Brain microvascular endothelial cell (primary cell): ENCODE data around the gene GLIS2.

Source experiments
- DNase-seq: peaks from one replicate; pipeline ENCODE4 v3.0.0-alpha.2; 2020
- H3K27ac ChIP-seq: fragments of 250-450 bp; sonication (Bioruptor Pico); 2 replicates; pipeline ENCODE4 v1.5.1; 2020; ENCODE audit warnings: mild to moderate bottlenecking, moderate library complexity
- H3K27me3 ChIP-seq: fragments of 250-450 bp; sonication (Bioruptor Pico); replicated peaks from 2 replicates; pipeline ENCODE4 v1.5.1; 2020; ENCODE audit warnings: mild to moderate bottlenecking
- H3K36me3 ChIP-seq: fragments of 250-450 bp; sonication (Bioruptor Pico); replicated peaks from 2 replicates; pipeline ENCODE4 v1.5.1; 2020; ENCODE audit warnings: mild to moderate bottlenecking
- H3K4me3 ChIP-seq: 2 replicates; pipeline ENCODE4 v1.5.1; 2011; ENCODE audit warnings: low read depth, mild to moderate bottlenecking, control low read depth, low read length, moderate library complexity
- CTCF ChIP-seq: IDR thresholded peaks from 2 replicates; pipeline ENCODE4 v1.5.1; 2011; ENCODE audit warnings: low read depth, mild to moderate bottlenecking, moderate library complexity, low read length, control low read depth, inconsistent platforms; ENCODE audit errors: missing control alignments
- in situ Hi-C: cut with HindIII; loops from 2 replicates; pipeline ENCODE4 v1.10.0; 2017; ENCODE audit warnings: low sequenced_read_pairs, low pct_ligation_motif_present

The GLIS2 gene

DNA sequence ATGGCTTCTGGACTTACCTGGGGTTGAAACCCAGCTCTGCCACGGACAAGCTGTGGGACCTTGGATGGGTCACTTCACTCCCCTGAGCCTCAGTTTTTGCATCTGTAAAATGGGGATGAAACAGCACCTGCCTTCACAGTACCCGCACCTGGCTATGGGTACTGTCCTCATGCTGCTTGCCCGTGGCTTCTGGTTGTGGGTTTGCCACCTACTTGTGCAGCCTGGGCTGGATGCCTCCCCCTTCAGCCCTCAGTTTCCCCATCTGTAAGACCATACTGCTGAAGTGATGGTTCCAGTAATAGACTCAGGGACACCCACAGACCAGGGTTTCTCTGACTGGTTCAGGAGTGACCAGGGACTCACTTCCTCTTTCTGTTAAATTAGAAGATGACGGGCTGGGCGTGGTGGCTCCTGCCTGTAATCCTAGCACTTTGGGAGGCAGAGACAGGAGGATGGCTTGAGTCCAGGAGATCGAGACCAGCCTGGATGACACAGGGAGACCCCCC lies 9.4 kb downstream of the GLIS2 start:
- Histone ChIP-seq H3K4me3 (no peak overlapping the region), H3K36me3 (no peaks in the 10 kb centered on the region), H3K27ac (no peak overlapping the region), H3K27me3 (no peaks in the 10 kb centered on the region)
- DNase-seq = no peak
- in situ Hi-C loops = no loop called here
- TF ChIP-seq CTCF = no peak

- DNase-seq = no peak
- in situ Hi-C loops = no loop called here
- H3K4me3 ChIP-seq = peak overlapping the region; percentile 56
Measured at GRCh38 chr16:4327386-4328045, 11.6 kb downstream of the GLIS2 start.

DNA sequence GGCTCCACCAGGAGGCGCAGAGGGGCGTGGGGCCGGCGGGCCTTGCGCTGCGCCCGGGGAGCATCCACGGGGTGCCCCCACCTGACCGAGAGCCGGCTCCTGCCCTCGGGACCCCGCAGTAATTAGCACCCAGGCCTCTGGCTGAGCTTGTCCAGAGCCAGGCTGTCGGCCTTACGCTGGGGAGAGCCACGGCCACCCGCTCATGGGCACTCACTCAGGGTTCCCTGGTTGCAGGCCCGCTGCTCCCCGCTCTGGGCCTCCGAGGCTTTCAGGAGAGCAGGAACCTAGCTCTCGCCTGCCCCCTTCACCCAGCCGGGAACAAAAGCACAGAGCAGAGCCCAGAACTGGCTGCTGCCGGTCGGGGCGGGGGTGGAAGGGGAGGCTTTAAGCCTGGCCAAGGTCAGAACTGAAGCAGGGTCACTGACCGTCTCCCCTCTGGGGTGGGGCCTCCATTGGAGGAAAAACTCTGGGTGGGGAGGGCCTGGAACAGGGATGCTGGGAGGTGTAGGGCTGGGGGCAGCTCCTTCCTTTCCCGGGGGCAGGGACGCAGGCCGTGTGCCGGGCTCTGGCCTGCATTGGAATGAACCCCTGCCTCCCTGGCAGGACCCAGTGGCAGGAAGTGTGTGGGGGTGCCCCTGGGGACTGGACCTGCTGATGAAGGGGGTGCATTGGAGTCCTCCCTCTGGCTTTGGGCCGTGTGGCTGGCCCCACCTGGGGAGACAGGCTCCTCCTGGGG lies 12.3 kb downstream of the GLIS2 start:
- Histone ChIP-seq H3K27me3 (no peaks in the 10 kb centered on the region), H3K27ac (no peak overlapping the region), H3K4me3 (peak overlapping the region; percentile 56), H3K36me3 (no peaks in the 10 kb centered on the region)
- TF ChIP-seq CTCF = peak; percentile 85
- no peak for DNase-seq
- in situ Hi-C loops = no loop called here

More at GRCh38 chr16:4327386-4328045, 11.6 kb downstream of the GLIS2 start:
- TF ChIP-seq CTCF = no peak
- no peak overlapping the region for H3K27ac ChIP-seq
- no peaks in the 10 kb centered on the region for H3K36me3 ChIP-seq
- H3K27me3 ChIP-seq = no peaks in the 10 kb centered on the region

GRCh38 chr16:4328782-4329775 lies 13.2 kb downstream of the GLIS2 start:
- in situ Hi-C loops = no loop called here
- Histone ChIP-seq H3K4me3 (no peak overlapping the region), H3K27me3 (no peaks in the 10 kb centered on the region), H3K27ac (no peak overlapping the region), H3K36me3 (no peaks in the 10 kb centered on the region)
- TF ChIP-seq CTCF = no peak
- DNase-seq = no peak

DNA sequence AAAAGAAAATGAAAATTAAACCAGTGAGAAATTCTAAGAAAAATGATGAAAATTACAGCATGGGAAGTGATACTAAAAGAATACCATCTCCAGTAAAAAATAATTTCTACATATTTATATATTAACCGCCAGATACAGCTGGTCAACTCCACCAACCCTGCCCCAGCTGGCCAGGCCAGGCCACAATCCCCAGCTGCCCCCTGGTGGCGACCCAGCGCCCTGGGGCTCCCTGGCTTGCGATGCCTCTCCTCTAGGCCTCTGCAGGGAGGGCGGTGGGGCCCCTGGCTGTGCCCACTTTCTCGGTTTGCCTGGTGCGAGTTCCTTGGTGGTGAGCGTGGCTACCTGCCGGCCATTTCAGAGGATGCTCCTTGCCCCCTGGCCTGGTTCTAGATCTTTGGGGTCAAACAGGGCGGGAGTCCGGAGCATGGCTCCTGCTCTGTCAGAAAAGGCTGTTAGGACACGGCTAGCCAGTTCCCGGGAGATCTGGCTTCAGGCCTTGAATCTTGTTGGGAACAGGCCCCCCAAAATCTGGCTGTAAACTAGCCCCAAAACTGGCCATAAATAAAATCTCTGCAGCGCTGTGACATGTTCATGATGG lies 14.5 kb downstream of the GLIS2 start:
- peak; percentile 99 for TF ChIP-seq CTCF
- Histone ChIP-seq H3K4me3 (no peak overlapping the region), H3K27ac (no peak overlapping the region), H3K27me3 (no peaks in the 10 kb centered on the region), H3K36me3 (peaks cover 8% of the 10 kb centered on the region)
- no peak for DNase-seq
- in situ Hi-C loops = no loop called here
